ENCODE measurements around the gene SLC5A7.

GRCh38 chr2:108013305-108013704 is 27.0 kb downstream of the SLC5A7 start:
- TF ChIP-seq POLR2AphosphoS5 (IDR thresholded peaks at IDR 0.05; ENCODE audit: low read depth, low read length) (no peak), TAF1 (IDR thresholded peaks at IDR 0.05; ENCODE audit: low read depth, low read length) (no peak), POLR2A (IDR thresholded peaks at IDR 0.05; ENCODE audit: low read depth, low read length) (no peak), PAX5 (IDR thresholded peaks at IDR 0.05; ENCODE audit: insufficient read depth, low read length, severe bottlenecking) (no peak), SPI1 (IDR thresholded peaks at IDR 0.05; ENCODE audit: low read depth, low read length) (no peak)
